Activated CD4-positive, alpha-beta T cell treated with anti-CD3 and anti-CD28 coated beads, Interleukin-2, amount 10 ng/mL, durations not matched to agents 7 days and 5 days (primary cell): Measurements from ENCODE around the gene FGF2. TPM values are rescaled to one million over a fixed set of nuclear protein-coding genes. Genes with fewer than 3 reads are reported as not detected.
"Not testable (repeated sequence)": the region's sequence is repeated elsewhere in the genome, so short reads cannot be mapped to it uniquely, and the experiment has no call there.

Experiments used
- CTCF ChIA-PET: fragments of 350-600 bp; sonication (Branson Sonifier 250); formaldehyde crosslinking; loops from one replicate; lab custom pipeline; 2021; ENCODE audit warnings: antibody characterized with exemption; lab: Charles Lee
- POLR2A ChIA-PET: fragments of 350-600 bp; sonication (Branson Sonifier 250); formaldehyde crosslinking; loops from one replicate; lab custom pipeline; 2021; ENCODE audit warnings: antibody characterized with exemption; lab: Charles Lee
- DNase-seq: peaks from one replicate; pipeline ENCODE4 v3.0.0-alpha.2; 2020
- H3K27ac Mint-ChIP-seq: one replicate; pipeline ENCODE4 v1.8.0; 2021; ENCODE audit warnings: mild to moderate bottlenecking, moderate library complexity, mixed read lengths
- H3K27me3 Mint-ChIP-seq: one replicate; pipeline ENCODE4 v1.8.0; 2021; ENCODE audit warnings: mixed read lengths
- H3K36me3 Mint-ChIP-seq: one replicate; pipeline ENCODE4 v1.8.0; 2021; ENCODE audit warnings: low read depth, mixed read lengths
- H3K4me1 Mint-ChIP-seq: one replicate; pipeline ENCODE4 v1.8.0; 2021; ENCODE audit warnings: mixed read lengths
- H3K4me3 Mint-ChIP-seq: one replicate; pipeline ENCODE4 v1.8.0; 2021; ENCODE audit warnings: mild to moderate bottlenecking, moderate library complexity, mixed read lengths
- H3K9me3 Mint-ChIP-seq: one replicate; pipeline ENCODE4 v1.8.0; 2021; ENCODE audit warnings: mixed read lengths
- total RNA-seq, 2 experiments: library from RNA; stranded (reverse); gene quantifications; one replicate each; pipeline ENCODE4 v1.2.3, GENCODE V29; 2021

Gene FGF2
- total RNA-seq, 2 experiments from 2014 or later, result 0.02 TPM; not detected in 1

- Mint-ChIP-seq H3K27me3 (peaks cover 45% of the 10 kb centered on the region), H3K36me3 (no peaks in the 10 kb centered on the region), H3K4me1 (peaks cover 2% of the 10 kb centered on the region), H3K4me3 (no peak overlapping the region), H3K9me3 (no peaks in the 10 kb centered on the region), H3K27ac (no peak overlapping the region)
- ChIA-PET CTCF (no interaction called here), POLR2A (no interaction called here)
- no peak for DNase-seq
These were observed 32.1 kb downstream of the FGF2 start for GRCh38 chr4:122858705-122859104.

GRCh38 chr4:122861172-122861943, 34.7 kb downstream of the FGF2 start:
- POLR2A ChIA-PET, result no interaction called here
- Mint-ChIP-seq H3K27me3 (peaks cover 39% of the 10 kb centered on the region), H3K4me3 (no peak overlapping the region), H3K9me3 (no peaks in the 10 kb centered on the region), H3K36me3 (no peaks in the 10 kb centered on the region), H3K27ac (no peak overlapping the region), H3K4me1 (no peaks in the 10 kb centered on the region)
- DNase-seq, result no peak
- CTCF ChIA-PET, result interaction anchor here (1.0 kb wide), 1 partner anchor 14 kb away, joined by 3 read pairs; no protein-coding TSS in a partner anchor

GRCh38 chr4:122863639-122864038, 37.0 kb downstream of the FGF2 start:
- Mint-ChIP-seq H3K36me3 (no peaks in the 10 kb centered on the region), H3K4me1 (no peaks in the 10 kb centered on the region), H3K9me3 (no peaks in the 10 kb centered on the region), H3K27me3 (peaks cover 33% of the 10 kb centered on the region), H3K27ac (no peak overlapping the region), H3K4me3 (no peak overlapping the region)
- ChIA-PET POLR2A (no interaction called here), CTCF (no interaction called here)
- no peak for DNase-seq

GRCh38 chr4:122865425-122865824, 38.8 kb downstream of the FGF2 start:
- H3K27ac Mint-ChIP-seq, result no peak overlapping the region
- no peaks in the 10 kb centered on the region for H3K4me1 Mint-ChIP-seq
- no peak for DNase-seq
- H3K9me3 Mint-ChIP-seq, result no peaks in the 10 kb centered on the region
- H3K36me3 Mint-ChIP-seq, result no peaks in the 10 kb centered on the region
- H3K27me3 Mint-ChIP-seq, result peaks cover 44% of the 10 kb centered on the region
- ChIA-PET POLR2A (no interaction called here), CTCF (no interaction called here)
- no peak overlapping the region for H3K4me3 Mint-ChIP-seq

GRCh38 chr4:122868235-122868634, 41.6 kb downstream of the FGF2 start:
- CTCF ChIA-PET, H3K27ac Mint-ChIP-seq, H3K9me3 Mint-ChIP-seq, H3K4me1 Mint-ChIP-seq, DNase-seq, H3K36me3 Mint-ChIP-seq, H3K4me3 Mint-ChIP-seq, POLR2A ChIA-PET: not testable (repeated sequence)
- H3K27me3 Mint-ChIP-seq, result peaks cover 38% of the 10 kb centered on the region

GRCh38 chr4:122873146-122873545, 46.5 kb downstream of the FGF2 start:
- no peak overlapping the region for H3K27ac Mint-ChIP-seq
- H3K9me3 Mint-ChIP-seq, result no peaks in the 10 kb centered on the region
- no peak overlapping the region for H3K4me3 Mint-ChIP-seq
- POLR2A ChIA-PET, result no interaction called here
- peaks cover 38% of the 10 kb centered on the region for H3K27me3 Mint-ChIP-seq
- no peak for DNase-seq
- CTCF ChIA-PET, result interaction anchor here (0.6 kb wide), 1 partner anchor 59 kb away, joined by 5 read pairs; no protein-coding TSS in a partner anchor
- no peaks in the 10 kb centered on the region for H3K36me3 Mint-ChIP-seq
- H3K4me1 Mint-ChIP-seq, result no peaks in the 10 kb centered on the region

GRCh38 chr4:122873821-122874593, 47.4 kb downstream of the FGF2 start:
- Mint-ChIP-seq H3K4me3 (no peak overlapping the region), H3K9me3 (no peaks in the 10 kb centered on the region), H3K27me3 (peaks cover 34% of the 10 kb centered on the region), H3K27ac (no peak overlapping the region), H3K36me3 (no peaks in the 10 kb centered on the region), H3K4me1 (no peaks in the 10 kb centered on the region)
- no peak for DNase-seq
- ChIA-PET CTCF (interaction anchor here (1.6 kb wide), 1 partner anchor 11 kb away, joined by 4 read pairs; no protein-coding TSS in a partner anchor), POLR2A (no interaction called here)

- H3K4me1 Mint-ChIP-seq, result no peaks in the 10 kb centered on the region
- H3K27ac Mint-ChIP-seq, result no peak overlapping the region
- H3K27me3 Mint-ChIP-seq, result peaks cover 16% of the 10 kb centered on the region
- peaks cover 8% of the 10 kb centered on the region for H3K9me3 Mint-ChIP-seq
- no peak for DNase-seq
- ChIA-PET CTCF (no interaction called here), POLR2A (no interaction called here)
- peaks cover 2% of the 10 kb centered on the region for H3K36me3 Mint-ChIP-seq
- H3K4me3 Mint-ChIP-seq, result no peak overlapping the region
These were observed 49.3 kb downstream of the FGF2 start for GRCh38 chr4:122875949-122876348.

GRCh38 chr4:122876456-122876855, 49.8 kb downstream of the FGF2 start:
- Mint-ChIP-seq H3K4me1 (no peaks in the 10 kb centered on the region), H3K9me3 (peaks cover 13% of the 10 kb centered on the region), H3K4me3 (no peak overlapping the region), H3K36me3 (peaks cover 6% of the 10 kb centered on the region), H3K27me3 (peaks cover 15% of the 10 kb centered on the region), H3K27ac (no peak overlapping the region)
- POLR2A ChIA-PET, result no interaction called here
- CTCF ChIA-PET, result no interaction called here
- DNase-seq, result no peak

GRCh38 chr4:122879001-122879400, 52.4 kb downstream of the FGF2 start:
- CTCF ChIA-PET, result no interaction called here
- H3K36me3 Mint-ChIP-seq, result peaks cover 7% of the 10 kb centered on the region
- POLR2A ChIA-PET, result no interaction called here

GRCh38 chr4:122882857-122883735, 56.5 kb downstream of the FGF2 start:
- H3K4me1 Mint-ChIP-seq, result no peaks in the 10 kb centered on the region
- POLR2A ChIA-PET, result interaction anchor here (0.6 kb wide), 1 partner anchor 84 kb away, joined by 3 read pairs; no protein-coding TSS in a partner anchor

More at GRCh38 chr4:122879001-122879400, 52.4 kb downstream of the FGF2 start:
- Mint-ChIP-seq H3K4me3 (no peak overlapping the region), H3K4me1 (no peaks in the 10 kb centered on the region), H3K27ac (no peak overlapping the region), H3K9me3 (peaks cover 15% of the 10 kb centered on the region), H3K27me3 (peaks cover 4% of the 10 kb centered on the region)
- DNase-seq, result no peak

GRCh38 chr4:122884499-122884898, 57.9 kb downstream of the FGF2 start:
- H3K27me3 Mint-ChIP-seq, result no peaks in the 10 kb centered on the region
- CTCF ChIA-PET, result interaction anchor here (1.5 kb wide), 1 partner anchor 10 kb away, joined by 4 read pairs; no protein-coding TSS in a partner anchor
- H3K4me1 Mint-ChIP-seq, result no peaks in the 10 kb centered on the region
- POLR2A ChIA-PET, result no interaction called here
- DNase-seq, result no peak
- peaks cover 15% of the 10 kb centered on the region for H3K9me3 Mint-ChIP-seq
- peaks cover 13% of the 10 kb centered on the region for H3K36me3 Mint-ChIP-seq
- H3K4me3 Mint-ChIP-seq, result no peak overlapping the region
- H3K27ac Mint-ChIP-seq, result no peak overlapping the region

More at GRCh38 chr4:122882857-122883735, 56.5 kb downstream of the FGF2 start:
- Mint-ChIP-seq H3K9me3 (peaks cover 15% of the 10 kb centered on the region), H3K27me3 (peaks cover 4% of the 10 kb centered on the region), H3K4me3 (no peak overlapping the region), H3K36me3 (peaks cover 12% of the 10 kb centered on the region), H3K27ac (no peak overlapping the region)
- no peak for DNase-seq
- CTCF ChIA-PET, result no interaction called here
